ENCODE measurements around the gene MYOM1. TPM values are rescaled to one million over a fixed set of nuclear protein-coding genes. Genes with fewer than 3 reads are reported as not detected.

The MYOM1 gene
- total RNA-seq, 4 donors from 2014 or later, result 2.3 to 3.1 (median 3.1) TPM

DNA sequence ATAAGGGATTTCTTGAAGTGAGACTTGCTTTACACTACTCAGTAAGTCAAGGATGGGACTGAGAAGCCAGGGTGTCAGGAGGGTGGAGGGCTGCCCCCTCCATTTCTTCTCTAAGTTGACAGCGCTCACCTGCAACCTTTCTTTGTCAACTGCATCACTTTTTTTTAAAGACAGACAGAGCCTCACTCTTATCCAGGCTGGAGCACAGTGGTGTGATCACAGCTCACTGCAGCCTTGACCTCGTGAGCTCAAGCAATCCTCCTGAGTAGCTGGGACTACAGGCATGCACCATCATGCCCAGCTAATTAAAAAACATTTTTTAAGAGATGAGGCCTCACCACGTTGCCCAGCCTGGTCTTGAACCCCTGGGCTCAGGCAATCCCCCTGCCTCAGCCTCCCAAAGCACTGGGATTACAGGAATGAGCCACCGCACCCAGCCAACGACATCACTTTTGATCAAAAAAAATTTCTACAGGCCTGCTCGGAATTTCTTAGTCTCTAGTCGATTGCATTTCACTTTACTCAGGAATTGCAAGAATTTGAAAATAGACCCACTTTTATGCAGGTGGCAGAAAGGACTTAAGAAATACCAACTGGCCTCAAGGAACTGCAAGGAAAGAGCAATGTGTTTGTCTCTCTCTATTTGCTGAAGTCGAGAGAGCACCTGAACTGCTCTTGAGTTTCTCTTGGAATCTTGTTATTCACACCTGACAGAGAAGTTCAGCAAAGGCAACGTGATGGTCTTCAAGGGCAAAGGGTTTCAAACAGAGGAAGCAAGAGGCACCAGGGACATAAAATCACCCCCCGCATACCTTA is 101.4 kb downstream of the MYOM1 start:
- no peaks in the 10 kb centered on the region for H3K36me3 ChIP-seq
- H3K9me3 ChIP-seq, result no peaks in the 10 kb centered on the region
- H3K27ac ChIP-seq, result no peak overlapping the region
- no peak for DNase-seq
- intact Hi-C loops (cut with DNase I), result no loop called here
- 61 to 71% methylated on average over 10 of the region's 10 CpGs for WGBS, 2 donors
- no peaks in the 10 kb centered on the region for H3K27me3 ChIP-seq
- H3K4me3 ChIP-seq (replicated peaks in 1 of 3), result no peak overlapping the region
- TF ChIP-seq, protein P1, sequence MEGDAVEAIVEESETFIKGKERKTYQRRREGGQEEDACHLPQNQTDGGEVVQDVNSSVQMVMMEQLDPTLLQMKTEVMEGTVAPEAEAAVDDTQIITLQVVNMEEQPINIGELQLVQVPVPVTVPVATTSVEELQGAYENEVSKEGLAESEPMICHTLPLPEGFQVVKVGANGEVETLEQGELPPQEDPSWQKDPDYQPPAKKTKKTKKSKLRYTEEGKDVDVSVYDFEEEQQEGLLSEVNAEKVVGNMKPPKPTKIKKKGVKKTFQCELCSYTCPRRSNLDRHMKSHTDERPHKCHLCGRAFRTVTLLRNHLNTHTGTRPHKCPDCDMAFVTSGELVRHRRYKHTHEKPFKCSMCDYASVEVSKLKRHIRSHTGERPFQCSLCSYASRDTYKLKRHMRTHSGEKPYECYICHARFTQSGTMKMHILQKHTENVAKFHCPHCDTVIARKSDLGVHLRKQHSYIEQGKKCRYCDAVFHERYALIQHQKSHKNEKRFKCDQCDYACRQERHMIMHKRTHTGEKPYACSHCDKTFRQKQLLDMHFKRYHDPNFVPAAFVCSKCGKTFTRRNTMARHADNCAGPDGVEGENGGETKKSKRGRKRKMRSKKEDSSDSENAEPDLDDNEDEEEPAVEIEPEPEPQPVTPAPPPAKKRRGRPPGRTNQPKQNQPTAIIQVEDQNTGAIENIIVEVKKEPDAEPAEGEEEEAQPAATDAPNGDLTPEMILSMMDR (IDR thresholded peaks at IDR 0.05), result no peak
- TF ChIP-seq POLR2A (IDR thresholded peaks at IDR 0.05), result no peak
- H3K4me1 ChIP-seq, result no peaks in the 10 kb centered on the region

DNA sequence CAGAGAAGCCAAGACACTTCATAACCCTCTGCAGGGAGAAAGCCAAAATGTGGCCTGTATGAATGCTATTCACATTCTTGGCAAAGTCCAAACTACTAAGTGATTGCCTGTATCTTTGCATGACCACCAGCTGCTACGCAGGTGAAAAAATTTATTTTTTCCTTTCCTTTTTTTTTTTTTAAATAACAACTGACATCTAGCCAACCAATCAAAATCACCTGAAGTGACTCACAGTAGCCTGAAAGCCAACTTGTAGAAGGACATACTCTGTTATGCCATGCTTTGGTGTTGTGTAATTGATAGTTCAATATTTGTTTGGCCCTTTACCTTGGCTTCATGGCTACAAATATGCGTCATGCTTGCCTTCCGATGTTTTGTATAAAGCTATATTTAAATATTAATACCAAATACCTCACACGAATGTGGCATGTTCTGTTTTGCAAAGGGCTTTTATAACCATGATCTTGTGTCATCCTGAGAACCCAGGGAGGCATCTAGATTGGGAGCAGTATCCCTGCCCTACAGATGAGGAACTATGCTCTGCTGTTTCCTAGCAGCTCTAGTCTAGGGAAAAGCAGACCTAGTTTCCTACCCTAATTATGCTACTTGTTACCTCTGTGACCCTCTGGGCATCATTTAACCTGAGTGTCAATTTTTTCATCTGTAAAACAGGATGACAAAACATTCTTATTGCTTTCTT is 102.1 kb downstream of the MYOM1 start:
- Histone ChIP-seq H3K4me3 (replicated peaks in 1 of 3) (no peak overlapping the region), H3K4me1 (no peaks in the 10 kb centered on the region), H3K36me3 (no peaks in the 10 kb centered on the region), H3K27me3 (no peaks in the 10 kb centered on the region), H3K27ac (no peak overlapping the region), H3K9me3 (no peaks in the 10 kb centered on the region)
- WGBS, 2 donors, result 92 to 96% methylated on average over 4 of the region's 4 CpGs
- DNase-seq, result no peak
- intact Hi-C loops (cut with DNase I), result no loop called here
- no peak for TF ChIP-seq POLR2A (IDR thresholded peaks at IDR 0.05)
- TF ChIP-seq, protein P1 (IDR thresholded peaks at IDR 0.05), result no peak

DNA sequence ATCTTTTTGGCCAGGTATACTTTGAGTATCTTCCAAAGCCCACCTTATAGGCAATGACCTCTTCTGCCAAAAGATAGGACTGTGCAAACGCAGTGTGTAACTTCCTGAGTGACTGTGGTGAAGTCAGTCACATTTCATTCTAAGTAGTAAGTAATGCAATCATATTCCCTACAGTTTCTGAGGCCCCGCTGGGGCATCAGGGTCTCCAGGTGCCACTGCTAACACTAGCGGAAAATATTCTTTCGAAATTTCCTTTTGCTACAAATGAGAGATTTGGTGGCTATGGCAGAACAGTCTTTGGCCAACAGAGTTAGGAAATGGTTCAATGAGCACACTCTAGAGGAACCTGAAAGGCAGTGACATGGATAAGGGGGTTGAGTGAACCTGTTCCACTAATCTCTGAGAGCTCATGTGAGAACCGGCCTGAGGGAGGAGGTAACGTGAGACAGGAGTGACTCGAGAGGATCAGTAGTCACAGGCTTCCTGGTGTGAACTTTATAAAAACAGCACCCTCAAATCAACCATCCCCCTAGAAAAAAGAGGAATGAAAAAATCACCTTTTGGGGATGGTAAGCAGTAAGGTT is 104.2 kb downstream of the MYOM1 start:
- 70 to 74% methylated on average over 7 of the region's 7 CpGs for WGBS, 2 donors
- DNase-seq, result no peak
- Histone ChIP-seq H3K27ac (no peak overlapping the region), H3K4me1 (no peaks in the 10 kb centered on the region), H3K27me3 (no peaks in the 10 kb centered on the region), H3K4me3 (replicated peaks in 1 of 3) (no peak overlapping the region), H3K9me3 (no peaks in the 10 kb centered on the region), H3K36me3 (no peaks in the 10 kb centered on the region)
- intact Hi-C loops (cut with DNase I), result no loop called here
- TF ChIP-seq POLR2A (IDR thresholded peaks at IDR 0.05), result no peak
- TF ChIP-seq, protein P1 (IDR thresholded peaks at IDR 0.05), result no peak

DNA sequence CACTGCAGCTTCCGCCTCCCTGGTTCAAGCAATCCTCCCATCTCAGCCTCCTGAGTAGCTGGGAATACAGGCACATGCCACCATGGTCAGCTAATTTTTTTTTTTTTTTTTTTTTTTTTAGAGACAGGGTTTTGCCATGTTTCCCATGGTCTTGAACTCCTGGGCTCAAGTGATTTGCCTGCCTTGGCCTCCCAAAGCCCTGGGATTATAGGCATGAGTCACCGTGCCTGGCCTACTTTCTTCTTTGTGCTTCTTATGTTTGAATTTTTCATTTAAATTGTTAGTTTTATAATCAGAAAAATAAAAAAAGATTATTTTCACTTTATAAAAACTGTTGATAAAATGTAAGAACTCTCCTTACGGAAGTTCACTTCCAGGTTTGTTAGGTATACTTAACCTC is 105.3 kb downstream of the MYOM1 start:
- H3K4me1 ChIP-seq, result no peaks in the 10 kb centered on the region
- H3K36me3 ChIP-seq, result no peaks in the 10 kb centered on the region
- no peaks in the 10 kb centered on the region for H3K27me3 ChIP-seq
- intact Hi-C loops (cut with DNase I), result no loop called here
- no peaks in the 10 kb centered on the region for H3K9me3 ChIP-seq
- no peak for DNase-seq
- no peak overlapping the region for H3K4me3 ChIP-seq (replicated peaks in 1 of 3)
- TF ChIP-seq, protein P1 (IDR thresholded peaks at IDR 0.05), result no peak
- TF ChIP-seq POLR2A (IDR thresholded peaks at IDR 0.05), result no peak
- 62 to 67% methylated on average over 3 of the region's 3 CpGs for WGBS, 2 donors
- no peak overlapping the region for H3K27ac ChIP-seq

DNA sequence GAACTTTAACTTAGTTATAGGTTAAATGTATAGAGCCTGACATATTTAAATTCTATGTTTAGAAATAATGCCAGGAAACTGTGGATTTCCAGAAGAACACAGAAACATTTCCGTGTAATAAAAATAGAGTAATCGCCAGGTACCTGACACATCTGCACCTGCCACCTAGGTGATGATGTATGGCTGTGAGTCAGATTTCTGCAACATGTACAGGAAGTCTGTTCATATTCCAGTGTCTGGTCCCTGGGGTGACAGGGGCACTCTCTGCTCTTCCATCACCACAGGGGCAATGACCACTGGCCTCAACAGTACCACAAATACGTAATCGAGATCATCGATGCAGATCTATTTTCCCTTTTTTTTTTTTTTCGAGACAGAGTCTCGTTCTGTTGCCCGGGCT is 105.7 kb downstream of the MYOM1 start:
- 81% methylated on average over 8 of the region's 8 CpGs for WGBS, 2 donors
- no peak for DNase-seq
- no peak overlapping the region for H3K4me3 ChIP-seq (replicated peaks in 1 of 3)
- TF ChIP-seq, protein P1 (IDR thresholded peaks at IDR 0.05), result no peak
- TF ChIP-seq POLR2A (IDR thresholded peaks at IDR 0.05), result no peak
- H3K27ac ChIP-seq, result no peak overlapping the region
- H3K27me3 ChIP-seq, result no peaks in the 10 kb centered on the region
- H3K9me3 ChIP-seq, result no peaks in the 10 kb centered on the region
- intact Hi-C loops (cut with DNase I), result no loop called here
- H3K36me3 ChIP-seq, result no peaks in the 10 kb centered on the region
- no peaks in the 10 kb centered on the region for H3K4me1 ChIP-seq

Data from thyroid gland (tissue), 4 donors.